Inflammatory macrophage treated with lipopolysaccharide for 4 hours (primary cell): ENCODE measurements around the gene NBL1.

Experiments used
- DNase-seq: peaks from one replicate; pipeline ENCODE4 v3.0.0-alpha.2; 2020

The NBL1 gene

GRCh38 chr1:19676438-19676922, 32.4 kb downstream of the NBL1 start:
- DNase-seq, result no peak

- no peak for DNase-seq
Measured at GRCh38 chr1:19678493-19678892, 34.4 kb downstream of the NBL1 start.

GRCh38 chr1:19678931-19679453, 34.9 kb downstream of the NBL1 start:
- no peak for DNase-seq

- DNase-seq, result no peak
Measured at GRCh38 chr1:19679691-19680090, 35.6 kb downstream of the NBL1 start.

- DNase-seq, result no peak
Measured at GRCh38 chr1:19680644-19681043, 36.5 kb downstream of the NBL1 start.

GRCh38 chr1:19682257-19682656, 38.1 kb downstream of the NBL1 start:
- DNase-seq, result no peak

GRCh38 chr1:19682901-19683300, 38.8 kb downstream of the NBL1 start:
- DNase-seq, result no peak

- DNase-seq, result no peak
Measured at GRCh38 chr1:19683351-19683750, 39.2 kb downstream of the NBL1 start.

GRCh38 chr1:19684677-19685076, 40.6 kb downstream of the NBL1 start:
- DNase-seq, result no peak

GRCh38 chr1:19685994-19686393, 41.9 kb downstream of the NBL1 start:
- DNase-seq, result no peak

GRCh38 chr1:19687414-19687813, 43.3 kb downstream of the NBL1 start:
- no peak for DNase-seq

GRCh38 chr1:19688041-19688842, 44.1 kb downstream of the NBL1 start:
- no peak for DNase-seq

- no peak for DNase-seq
Measured at GRCh38 chr1:19689085-19689757, 45.1 kb downstream of the NBL1 start.

- peak; percentile 40 for DNase-seq
Measured at GRCh38 chr1:19689856-19690255, 45.7 kb downstream of the NBL1 start.

GRCh38 chr1:19690342-19690741, 46.2 kb downstream of the NBL1 start:
- DNase-seq, result no peak

- no peak for DNase-seq
Measured at GRCh38 chr1:19694298-19694697, 50.2 kb downstream of the NBL1 start.

- DNase-seq, result no peak
Measured at GRCh38 chr1:19695772-19696171, 51.7 kb downstream of the NBL1 start.

- no peak for DNase-seq
Measured at GRCh38 chr1:19696820-19697219, 52.7 kb downstream of the NBL1 start.

GRCh38 chr1:19698181-19698580, 54.1 kb downstream of the NBL1 start:
- DNase-seq, result no peak

GRCh38 chr1:19700079-19700777, 56.1 kb downstream of the NBL1 start:
- no peak for DNase-seq

GRCh38 chr1:19703280-19703679, 59.2 kb downstream of the NBL1 start:
- no peak for DNase-seq

- DNase-seq, result peak; percentile 36
Measured at GRCh38 chr1:19704247-19705113, 60.4 kb downstream of the NBL1 start.
